GM18526 (cell line): Measurements from ENCODE around the gene SMIM35.

Experiments used
- POLR2A ChIP-seq: IDR thresholded peaks from 3 replicates; pipeline ENCODE4 v1.6.1; 2011; ENCODE audit not compliant: insufficient read length; ENCODE audit errors: extremely low read depth

Gene SMIM35

DNA sequence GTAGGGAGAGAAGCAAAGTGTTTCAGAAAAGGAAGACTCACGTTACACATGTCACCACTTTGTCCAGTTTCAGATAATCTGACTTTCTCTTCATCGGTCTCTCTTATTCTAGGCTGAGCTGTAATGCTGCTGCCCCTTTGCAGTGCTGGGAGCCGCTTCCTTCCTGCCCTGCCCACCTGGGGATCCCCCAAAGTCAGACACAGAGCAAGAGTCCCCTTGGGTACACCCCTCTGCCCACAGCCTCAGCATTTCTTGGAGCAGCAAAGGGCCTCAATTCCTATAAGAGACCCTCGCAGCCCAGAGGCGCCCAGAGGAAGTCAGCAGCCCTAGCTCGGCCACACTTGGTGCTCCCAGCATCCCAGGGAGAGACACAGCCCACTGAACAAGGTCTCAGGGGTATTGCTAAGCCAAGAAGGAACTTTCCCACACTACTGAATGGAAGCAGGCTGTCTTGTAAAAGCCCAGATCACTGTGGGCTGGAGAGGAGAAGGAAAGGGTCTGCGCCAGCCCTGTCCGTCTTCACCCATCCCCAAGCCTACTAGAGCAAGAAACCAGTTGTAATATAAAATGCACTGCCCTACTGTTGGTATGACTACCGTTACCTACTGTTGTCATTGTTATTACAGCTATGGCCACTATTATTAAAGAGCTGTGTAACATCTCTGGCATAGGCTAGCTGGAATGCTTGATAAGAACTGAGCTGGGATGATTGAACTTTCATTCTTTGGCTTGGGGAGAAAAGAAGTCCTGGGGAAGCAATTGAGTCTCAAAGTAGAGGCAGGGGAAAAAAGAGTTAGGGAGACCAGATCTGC is 31.2 kb upstream of the SMIM35 start:
- no peak for TF ChIP-seq POLR2A

DNA sequence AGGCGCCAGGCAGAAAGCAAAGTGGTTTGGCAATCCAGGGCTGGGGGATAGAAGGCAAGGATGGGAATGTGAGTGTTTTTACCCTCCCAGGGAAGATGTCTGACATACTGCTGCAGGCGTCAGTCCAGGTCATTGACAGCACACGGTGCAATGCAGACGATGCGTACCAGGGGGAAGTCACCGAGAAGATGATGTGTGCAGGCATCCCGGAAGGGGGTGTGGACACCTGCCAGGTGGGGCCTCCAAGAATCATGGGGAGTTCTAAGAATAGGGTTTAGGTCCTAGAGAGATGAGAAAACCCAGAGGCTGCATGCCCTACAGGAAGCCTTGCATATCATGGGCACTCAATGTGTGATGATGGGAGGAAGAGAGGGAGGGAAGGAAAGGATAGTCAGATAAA is 28.3 kb upstream of the SMIM35 start:
- no peak for TF ChIP-seq POLR2A

DNA sequence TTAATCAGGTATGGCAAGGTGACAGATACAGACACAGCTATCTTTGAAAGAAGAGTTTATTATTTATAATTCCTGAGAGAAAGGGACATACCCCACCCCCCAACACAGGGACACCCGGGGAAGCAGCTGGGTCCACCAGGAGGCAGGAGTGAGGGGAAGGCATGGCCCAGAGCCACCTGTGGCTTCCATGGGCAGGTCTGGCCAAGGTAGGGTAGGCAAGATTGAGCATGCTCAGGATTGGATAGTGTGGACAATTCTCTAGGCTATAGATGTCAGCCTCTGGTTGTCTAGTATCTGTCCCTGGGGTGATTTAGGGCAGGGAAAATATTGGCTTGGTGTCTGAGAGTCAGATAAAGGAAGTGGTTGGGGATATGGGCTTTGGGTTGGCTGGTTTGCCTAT is 27.5 kb upstream of the SMIM35 start:
- TF ChIP-seq POLR2A: no peak

DNA sequence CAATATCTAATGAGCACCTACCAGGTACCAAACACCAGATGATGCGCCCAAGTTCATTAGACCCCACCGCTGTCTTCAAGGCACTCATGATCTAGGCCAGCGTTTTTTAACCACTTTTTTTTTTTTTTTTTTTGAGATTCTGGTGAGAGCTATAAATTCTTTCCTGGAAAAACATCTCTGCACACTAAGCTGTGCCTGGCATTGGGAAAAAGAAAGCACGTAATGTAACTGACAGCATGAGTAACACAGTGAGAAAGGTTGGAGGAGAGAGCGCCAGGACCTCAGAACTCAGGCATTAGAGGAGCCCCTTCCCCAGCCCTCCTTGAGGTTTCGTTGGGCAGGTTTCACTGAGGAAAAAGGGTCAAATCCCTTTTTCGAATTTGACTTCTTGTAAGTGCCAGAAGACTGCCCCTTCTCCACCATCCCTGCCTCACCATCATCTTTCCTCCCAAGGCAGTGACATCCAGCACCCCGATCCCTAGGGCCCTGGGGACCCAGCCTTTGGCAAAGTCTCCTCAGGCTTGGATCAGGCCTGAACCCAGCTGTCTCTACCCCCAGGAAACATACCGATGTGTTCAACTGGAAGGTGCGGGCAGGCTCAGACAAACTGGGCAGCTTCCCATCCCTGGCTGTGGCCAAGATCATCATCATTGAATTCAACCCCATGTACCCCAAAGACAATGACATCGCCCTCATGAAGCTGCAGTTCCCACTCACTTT is 26.1 kb upstream of the SMIM35 start:
- TF ChIP-seq POLR2A: no peak

DNA sequence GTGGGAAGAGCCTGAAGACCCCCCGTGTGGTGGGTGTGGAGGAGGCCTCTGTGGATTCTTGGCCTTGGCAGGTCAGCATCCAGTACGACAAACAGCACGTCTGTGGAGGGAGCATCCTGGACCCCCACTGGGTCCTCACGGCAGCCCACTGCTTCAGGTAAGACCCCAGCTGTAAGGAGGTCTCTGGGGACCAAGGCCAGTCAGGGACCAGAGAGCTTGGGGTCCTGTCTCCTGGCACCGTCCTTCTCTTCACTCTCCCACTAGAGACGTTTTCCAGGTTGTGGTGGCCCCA is 24.9 kb upstream of the SMIM35 start:
- TF ChIP-seq POLR2A: no peak

DNA sequence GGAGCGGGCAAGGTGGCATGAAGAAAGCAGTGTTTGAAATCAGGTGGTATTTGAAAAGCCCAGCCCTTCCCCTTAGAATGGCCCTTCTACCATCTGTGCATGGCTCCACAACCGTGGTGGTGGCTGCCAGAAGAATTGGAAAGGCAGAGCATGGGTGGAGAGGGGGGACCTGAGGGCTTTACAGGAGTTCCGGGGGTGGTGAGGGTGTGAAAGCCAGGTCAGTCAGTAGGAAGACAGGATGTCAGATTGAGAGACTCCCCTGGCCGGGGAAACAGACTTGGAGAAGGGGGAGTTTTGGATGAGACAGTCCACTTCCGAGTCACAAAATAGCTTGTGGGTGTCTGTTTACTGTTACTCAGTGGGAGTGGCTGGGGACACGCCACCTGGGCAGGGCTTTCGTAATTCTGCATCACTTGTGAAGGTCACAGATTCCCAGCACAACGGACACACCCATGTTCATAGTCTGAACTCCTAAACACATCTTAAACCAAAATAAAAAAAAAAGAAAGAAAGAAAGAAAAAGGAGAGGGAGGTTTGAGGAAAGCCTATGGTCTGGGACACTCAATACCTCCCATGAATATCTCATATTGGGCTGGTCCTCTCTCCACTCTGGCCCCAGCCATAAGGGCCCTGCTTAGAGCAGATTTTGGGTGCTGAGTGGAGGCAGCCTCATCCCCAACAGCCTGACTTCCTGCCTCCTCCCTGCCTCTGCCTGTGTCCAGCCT is 24.4 kb upstream of the SMIM35 start:
- no peak for TF ChIP-seq POLR2A

DNA sequence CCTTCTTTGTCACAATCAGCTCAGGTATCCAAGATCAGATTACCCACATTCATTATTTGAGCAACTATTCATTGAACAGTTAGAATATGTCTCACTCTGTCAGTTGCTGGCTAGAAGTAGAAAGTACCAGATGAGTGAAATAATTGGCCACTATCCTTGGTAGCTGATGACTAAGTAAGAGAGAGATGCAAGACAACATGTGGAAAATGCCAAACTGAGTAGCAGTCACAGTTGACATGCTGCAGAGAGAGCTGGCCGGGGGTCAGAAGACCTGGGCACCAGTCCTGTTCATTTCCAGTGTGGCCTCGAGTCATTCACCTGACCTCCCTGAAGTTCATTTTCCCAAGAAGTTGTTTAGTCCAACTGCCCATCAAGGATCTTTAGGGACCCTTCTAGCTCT is 22.5 kb upstream of the SMIM35 start:
- no peak for TF ChIP-seq POLR2A

DNA sequence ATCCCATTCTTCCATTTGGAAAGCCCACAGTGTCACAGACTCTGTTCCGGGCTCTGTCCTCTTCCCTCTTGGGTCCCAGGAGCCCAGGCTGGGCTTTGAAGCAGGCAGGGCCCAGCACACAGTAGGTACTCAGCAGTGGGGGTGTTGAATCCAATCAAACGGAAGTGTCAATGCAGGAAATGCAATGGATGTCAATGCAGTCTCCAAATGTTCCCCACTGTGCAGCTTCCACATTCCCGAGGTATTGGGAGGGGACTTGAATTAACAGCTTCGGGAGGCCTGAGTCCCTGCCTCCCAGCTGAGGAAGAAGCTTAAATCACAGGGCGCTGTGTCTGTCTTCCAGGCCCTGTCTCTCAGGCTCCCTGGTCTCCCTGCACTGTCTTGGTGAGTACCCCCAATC is 21.8 kb upstream of the SMIM35 start:
- TF ChIP-seq POLR2A: no peak

DNA sequence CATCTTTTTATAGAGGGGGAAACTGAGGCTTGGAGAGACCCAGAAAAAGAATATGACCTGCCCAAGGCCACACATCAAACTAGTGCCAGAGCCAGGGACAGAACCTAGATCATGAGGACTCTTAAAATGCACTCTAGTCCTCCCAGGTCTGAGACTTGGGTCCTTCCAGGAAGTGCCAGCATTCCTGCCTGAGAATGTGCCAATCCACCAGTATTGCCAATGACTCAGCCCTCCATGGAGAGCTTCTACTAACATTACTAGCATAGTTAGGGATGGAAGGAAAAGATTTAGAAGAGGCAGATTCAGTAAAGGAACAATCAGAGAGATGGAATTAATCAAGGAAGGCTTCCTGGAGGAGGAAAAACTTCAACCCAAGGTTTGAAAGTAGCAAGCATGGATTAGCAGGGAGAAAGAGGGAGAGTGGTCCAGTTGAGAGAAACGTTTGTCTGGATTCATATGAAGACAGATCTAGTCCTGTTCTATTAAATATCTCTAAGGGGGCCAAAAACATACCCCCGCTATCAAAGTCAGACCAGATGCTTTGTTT is 20.1 kb upstream of the SMIM35 start:
- no peak for TF ChIP-seq POLR2A

DNA sequence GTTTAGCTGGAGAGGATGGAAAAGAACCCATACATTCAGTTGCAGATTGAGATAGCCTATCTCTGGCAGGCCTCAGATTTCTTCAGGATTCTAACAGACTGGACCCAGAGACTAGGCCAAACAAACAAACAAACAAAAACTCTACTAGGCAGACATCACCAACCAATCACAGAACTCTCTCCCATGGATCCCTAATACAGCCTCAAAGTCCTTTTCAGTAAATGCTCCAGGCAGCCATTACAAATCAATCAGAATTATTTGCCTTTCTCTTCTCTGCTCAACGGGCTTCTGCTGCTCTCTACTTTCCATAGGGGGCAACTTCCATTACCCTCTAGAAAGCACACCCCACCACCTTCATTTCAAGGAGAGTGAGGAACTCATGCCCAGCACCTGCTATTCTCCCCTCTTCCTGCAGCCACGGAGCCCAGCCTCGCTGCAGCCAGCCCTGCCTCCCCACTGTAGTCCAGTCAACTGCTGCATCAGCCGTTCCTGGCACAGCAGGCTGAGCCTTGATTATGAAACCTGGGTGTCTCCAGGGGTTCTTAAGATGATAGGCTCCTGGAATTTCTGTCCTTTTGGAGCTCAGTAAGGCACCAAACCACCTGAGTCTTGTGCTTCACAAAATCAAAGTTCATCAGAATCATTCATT is 19.0 kb upstream of the SMIM35 start:
- no peak for TF ChIP-seq POLR2A

DNA sequence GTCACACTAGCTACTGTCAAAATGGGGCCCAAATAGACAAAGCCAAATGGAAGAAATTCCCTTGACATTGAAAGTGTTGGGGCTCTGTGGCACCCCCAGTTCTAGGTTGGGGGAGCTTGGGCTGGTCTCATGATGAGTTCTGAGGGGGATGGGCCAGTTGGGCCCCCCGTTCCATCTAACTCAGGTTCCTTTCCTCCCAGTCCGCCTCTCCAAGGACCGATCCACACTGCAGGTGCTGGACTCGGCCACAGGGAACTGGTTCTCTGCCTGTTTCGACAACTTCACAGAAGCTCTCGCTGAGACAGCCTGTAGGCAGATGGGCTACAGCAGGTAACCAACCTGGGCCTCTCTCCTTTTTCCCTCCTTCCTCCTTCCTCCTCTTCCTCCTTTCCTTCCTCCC is 17.7 kb upstream of the SMIM35 start:
- TF ChIP-seq POLR2A: no peak

DNA sequence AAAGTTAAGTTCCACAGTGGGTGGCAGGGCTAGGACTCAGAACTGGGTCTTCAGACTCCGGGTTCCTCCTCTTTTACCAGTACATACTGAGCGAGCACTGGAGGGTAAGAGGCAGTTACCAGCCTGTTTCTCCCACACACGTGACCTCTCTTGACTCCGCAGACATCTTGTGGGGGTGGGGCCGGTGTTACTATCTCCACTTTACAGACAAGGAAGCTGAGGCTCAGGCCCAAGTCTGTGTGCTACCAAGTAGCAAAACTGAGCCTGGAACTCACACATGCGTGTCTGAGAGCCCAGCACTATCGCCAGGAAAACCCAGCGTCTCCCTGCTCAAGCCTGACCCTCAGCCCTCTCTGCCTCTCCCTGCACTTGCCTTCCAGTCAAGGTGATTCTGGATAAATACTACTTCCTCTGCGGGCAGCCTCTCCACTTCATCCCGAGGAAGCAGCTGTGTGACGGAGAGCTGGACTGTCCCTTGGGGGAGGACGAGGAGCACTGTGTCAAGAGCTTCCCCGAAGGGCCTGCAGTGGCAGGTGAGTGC is 16.0 kb upstream of the SMIM35 start:
- no peak for TF ChIP-seq POLR2A

DNA sequence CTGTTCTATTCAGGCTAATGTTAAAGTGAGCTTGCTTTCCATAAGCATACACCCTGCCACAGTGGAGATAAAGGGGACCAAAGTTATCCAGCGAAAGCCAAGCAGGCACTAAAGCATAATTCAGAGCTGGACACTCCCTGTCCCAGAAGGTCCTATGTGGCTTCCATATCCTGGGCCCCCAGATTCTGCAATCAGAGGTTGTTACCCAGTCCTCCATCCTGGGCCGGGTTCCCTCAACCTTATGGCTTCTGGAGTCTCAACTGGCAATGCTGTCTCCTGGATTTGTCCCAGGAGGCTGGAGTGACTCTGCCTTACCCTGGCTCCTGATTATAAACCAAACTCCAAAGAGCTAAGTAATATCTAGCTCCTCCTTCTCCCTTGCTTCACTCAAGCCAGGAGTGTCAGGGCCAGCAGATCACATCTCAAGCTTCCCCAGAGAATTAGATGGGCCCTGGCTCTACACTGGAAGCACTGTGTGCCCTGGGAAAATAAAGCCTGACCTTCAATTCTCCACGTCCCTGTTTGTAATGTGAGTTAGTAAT is 14.0 kb upstream of the SMIM35 start:
- no peak for TF ChIP-seq POLR2A

DNA sequence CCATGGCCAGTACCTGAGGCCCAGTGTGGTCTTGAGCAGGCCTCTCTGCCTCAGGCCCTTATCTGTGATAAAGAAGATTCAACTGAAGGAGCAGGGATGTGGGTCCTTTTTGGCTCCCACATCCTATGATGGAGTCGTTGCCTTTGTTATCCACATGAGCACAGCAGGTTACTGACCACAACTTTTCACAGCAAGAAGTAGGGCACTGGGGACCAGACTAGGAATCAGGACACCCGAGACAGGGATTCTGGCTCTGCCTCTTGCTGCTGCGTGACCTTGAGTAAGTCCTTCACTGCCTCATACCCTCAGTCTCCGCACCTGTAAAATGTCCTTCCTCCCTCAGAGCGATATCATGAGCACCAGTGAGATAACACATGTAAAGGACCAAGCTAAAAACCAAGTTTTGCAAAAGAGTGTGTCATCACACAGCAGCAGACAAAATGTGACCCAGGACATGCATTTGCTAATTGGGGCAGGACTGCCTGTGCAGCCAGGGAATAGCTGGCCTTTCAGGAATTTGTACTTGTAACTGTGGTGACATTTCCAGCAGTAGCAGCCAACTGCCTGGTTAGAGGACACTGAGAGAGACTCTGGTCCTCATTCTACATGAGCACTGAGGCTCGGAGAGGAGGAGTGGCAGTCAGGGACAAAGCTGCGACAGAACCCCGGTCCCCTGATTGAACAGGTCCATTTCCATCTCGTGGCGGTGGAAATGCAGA is 13.2 kb upstream of the SMIM35 start:
- TF ChIP-seq POLR2A: no peak
